ENCODE measurements around the gene ABCB1.

Gene ABCB1

GRCh38 chr7:87517136-87517815 lies 83.4 kb downstream of the ABCB1 start:
- in situ Hi-C loops (cut with MboI; ENCODE audit: low sequenced_read_pairs) = no loop called here

GRCh38 chr7:87513735-87514335 lies 86.8 kb downstream of the ABCB1 start:
- in situ Hi-C loops (cut with MboI; ENCODE audit: low sequenced_read_pairs) = no loop called here

GRCh38 chr7:87512906-87513305 lies 87.8 kb downstream of the ABCB1 start:
- in situ Hi-C loops (cut with MboI; ENCODE audit: low sequenced_read_pairs) = no loop called here

- in situ Hi-C loops (cut with MboI; ENCODE audit: low sequenced_read_pairs) = no loop called here
Observed at GRCh38 chr7:87511510-87511909, 89.2 kb downstream of the ABCB1 start.

GRCh38 chr7:87510411-87510875 lies 90.2 kb downstream of the ABCB1 start:
- in situ Hi-C loops (cut with MboI; ENCODE audit: low sequenced_read_pairs) = no loop called here

GRCh38 chr7:87507446-87507845 lies 93.2 kb downstream of the ABCB1 start:
- in situ Hi-C loops (cut with MboI; ENCODE audit: low sequenced_read_pairs) = no loop called here

GRCh38 chr7:87506246-87507180 lies 94.2 kb downstream of the ABCB1 start:
- in situ Hi-C loops (cut with MboI; ENCODE audit: low sequenced_read_pairs) = no loop called here

GRCh38 chr7:87505557-87506245 lies 95.0 kb downstream of the ABCB1 start:
- in situ Hi-C loops (cut with MboI; ENCODE audit: low sequenced_read_pairs) = no loop called here

GRCh38 chr7:87505122-87505521 lies 95.6 kb downstream of the ABCB1 start:
- in situ Hi-C loops (cut with MboI; ENCODE audit: low sequenced_read_pairs) = no loop called here

GRCh38 chr7:87499494-87499893 lies 101.2 kb downstream of the ABCB1 start:
- in situ Hi-C loops (cut with MboI; ENCODE audit: low sequenced_read_pairs) = no loop called here

- in situ Hi-C loops (cut with MboI; ENCODE audit: low sequenced_read_pairs) = no loop called here
Observed at GRCh38 chr7:87498893-87499292, 101.8 kb downstream of the ABCB1 start.

- in situ Hi-C loops (cut with MboI; ENCODE audit: low sequenced_read_pairs) = no loop called here
Observed at GRCh38 chr7:87497482-87497881, 103.2 kb downstream of the ABCB1 start.

GRCh38 chr7:87495366-87495765 lies 105.3 kb downstream of the ABCB1 start:
- in situ Hi-C loops (cut with MboI; ENCODE audit: low sequenced_read_pairs) = no loop called here

GRCh38 chr7:87494454-87494853 lies 106.2 kb downstream of the ABCB1 start:
- in situ Hi-C loops (cut with MboI; ENCODE audit: low sequenced_read_pairs) = no loop called here

- in situ Hi-C loops (cut with MboI; ENCODE audit: low sequenced_read_pairs) = no loop called here
Observed at GRCh38 chr7:87483131-87483530, 117.6 kb downstream of the ABCB1 start.

GRCh38 chr7:87482115-87482514 lies 118.6 kb downstream of the ABCB1 start:
- in situ Hi-C loops (cut with MboI; ENCODE audit: low sequenced_read_pairs) = no loop called here

GRCh38 chr7:87480386-87480785 lies 120.3 kb downstream of the ABCB1 start:
- in situ Hi-C loops (cut with MboI; ENCODE audit: low sequenced_read_pairs) = no loop called here

GRCh38 chr7:87479951-87480350 lies 120.7 kb downstream of the ABCB1 start:
- in situ Hi-C loops (cut with MboI; ENCODE audit: low sequenced_read_pairs) = no loop called here

- in situ Hi-C loops (cut with MboI; ENCODE audit: low sequenced_read_pairs) = no loop called here
Observed at GRCh38 chr7:87476179-87476557, 124.5 kb downstream of the ABCB1 start.

GRCh38 chr7:87475359-87476178 lies 125.1 kb downstream of the ABCB1 start, which contains the start of gene ABCB4:
TSS of gene ABCB4 (minus strand) at chr7:87475680. CDS start at chr7:87475465, 215 bp downstream.
- in situ Hi-C loops (cut with MboI; ENCODE audit: low sequenced_read_pairs) = no loop called here

Measured in HL-60/S4 treated with phorbol 12-myristate 13-acetate at 8.2 ng/mL for 4 days and 3 days (cell line).